Measurements from ENCODE around the gene TMEM41A. TPM values are rescaled to one million over a fixed set of nuclear protein-coding genes. Genes with fewer than 3 reads are reported as not detected.

Gene TMEM41A
- total and polyA plus RNA-seq, 2 donors from 2014 or later: 19.0 to 21.0 TPM

GRCh38 chr3:185504636-185505035 is 5.8 kb upstream of the TMEM41A start:
- peaks cover 0 to 8% (median 0%) of the 10 kb centered on the region in 3 donors for H3K4me1 ChIP-seq (ENCODE audit: control insufficient read depth in 2 of 3, insufficient read depth in 2 of 3, low read depth in 1 of 3, low read length in 3 of 3)
- H3K27me3 ChIP-seq (ENCODE audit: control insufficient read depth, insufficient read depth, low read length): no peaks in the 10 kb centered on the region
- DNase-seq: no peak
- no peak for FAIRE-seq
- TF ChIP-seq CTCF (IDR thresholded peaks at IDR 0.05; ENCODE audit: borderline replicate concordance, extremely low read depth, insufficient read depth): no peak
- no peaks in the 10 kb centered on the region for H3K9me3 ChIP-seq (ENCODE audit: control insufficient read depth in 2 of 3, insufficient read depth in 1 of 3, low read length in 3 of 3)
- no peaks in the 10 kb centered on the region for H3K36me3 ChIP-seq (ENCODE audit: control insufficient read depth in 2 of 3, insufficient read depth in 3 of 3, low read length in 3 of 3)
- no peak overlapping the region for H3K4me3 ChIP-seq (ENCODE audit: low read length in 3 of 3)
- intact Hi-C loops (cut with DNase I): no loop called here
- no peak overlapping the region for H3K27ac ChIP-seq (ENCODE audit: low read depth in 2 of 2, low read length in 2 of 2)
- H3K9ac ChIP-seq (ENCODE audit: low read length in 3 of 3): no peak overlapping the region

GRCh38 chr3:185503521-185503920 is 4.7 kb upstream of the TMEM41A start:
- no peaks in the 10 kb centered on the region for H3K9me3 ChIP-seq (ENCODE audit: control insufficient read depth in 2 of 3, insufficient read depth in 1 of 3, low read length in 3 of 3)
- no peak overlapping the region for H3K9ac ChIP-seq (ENCODE audit: low read length in 3 of 3)
- H3K27ac ChIP-seq (ENCODE audit: low read depth in 2 of 2, low read length in 2 of 2): no peak overlapping the region
- no peak for FAIRE-seq
- no peaks in the 10 kb centered on the region for H3K27me3 ChIP-seq (ENCODE audit: control insufficient read depth, insufficient read depth, low read length)
- no peak for TF ChIP-seq CTCF (IDR thresholded peaks at IDR 0.05; ENCODE audit: borderline replicate concordance, extremely low read depth, insufficient read depth)
- intact Hi-C loops (cut with DNase I): no loop called here
- H3K4me1 ChIP-seq (ENCODE audit: control insufficient read depth in 2 of 3, insufficient read depth in 2 of 3, low read depth in 1 of 3, low read length in 3 of 3): peaks cover 0 to 8% (median 0%) of the 10 kb centered on the region in 3 donors
- H3K36me3 ChIP-seq (ENCODE audit: control insufficient read depth in 2 of 3, insufficient read depth in 3 of 3, low read length in 3 of 3): no peaks in the 10 kb centered on the region
- no peak for DNase-seq
- no peak overlapping the region for H3K4me3 ChIP-seq (ENCODE audit: low read length in 3 of 3)

GRCh38 chr3:185502987-185503386 is 4.2 kb upstream of the TMEM41A start:
- Histone ChIP-seq H3K4me1 (ENCODE audit: control insufficient read depth in 2 of 3, insufficient read depth in 2 of 3, low read depth in 1 of 3, low read length in 3 of 3) (peaks cover 0 to 8% (median 0%) of the 10 kb centered on the region in 3 donors), H3K9me3 (ENCODE audit: control insufficient read depth in 2 of 3, insufficient read depth in 1 of 3, low read length in 3 of 3) (no peaks in the 10 kb centered on the region), H3K27me3 (ENCODE audit: control insufficient read depth, insufficient read depth, low read length) (no peaks in the 10 kb centered on the region), H3K36me3 (ENCODE audit: control insufficient read depth in 2 of 3, insufficient read depth in 3 of 3, low read length in 3 of 3) (no peaks in the 10 kb centered on the region), H3K9ac (ENCODE audit: low read length in 3 of 3) (no peak overlapping the region), H3K27ac (ENCODE audit: low read depth in 2 of 2, low read length in 2 of 2) (no peak overlapping the region), H3K4me3 (ENCODE audit: low read length in 3 of 3) (no peak overlapping the region)
- intact Hi-C loops (cut with DNase I): no loop called here
- no peak for TF ChIP-seq CTCF (IDR thresholded peaks at IDR 0.05; ENCODE audit: borderline replicate concordance, extremely low read depth, insufficient read depth)
- DNase-seq (no peak), FAIRE-seq (no peak)

- DNase-seq (no peak), FAIRE-seq (no peak)
- H3K27ac ChIP-seq (ENCODE audit: low read depth in 2 of 2, low read length in 2 of 2): no peak overlapping the region
- H3K36me3 ChIP-seq (ENCODE audit: control insufficient read depth in 2 of 3, insufficient read depth in 3 of 3, low read length in 3 of 3): peaks cover 6 to 35% (median 29%) of the 10 kb centered on the region in 3 donors
- H3K4me1 ChIP-seq (ENCODE audit: control insufficient read depth in 2 of 3, insufficient read depth in 2 of 3, low read depth in 1 of 3, low read length in 3 of 3): no peaks in the 10 kb centered on the region
- H3K4me3 ChIP-seq (ENCODE audit: low read length in 3 of 3): no peak overlapping the region
- intact Hi-C loops (cut with DNase I): no loop called here
- no peaks in the 10 kb centered on the region for H3K27me3 ChIP-seq (ENCODE audit: control insufficient read depth, insufficient read depth, low read length)
- no peak for TF ChIP-seq CTCF (IDR thresholded peaks at IDR 0.05; ENCODE audit: borderline replicate concordance, extremely low read depth, insufficient read depth)
- no peaks in the 10 kb centered on the region for H3K9me3 ChIP-seq (ENCODE audit: control insufficient read depth in 2 of 3, insufficient read depth in 1 of 3, low read length in 3 of 3)
- H3K9ac ChIP-seq (ENCODE audit: low read length in 3 of 3): no peak overlapping the region
Observed at GRCh38 chr3:185490241-185490640, 8.6 kb downstream of the TMEM41A start.

All from kidney (tissue), 14 donors.